ENCODE results near the gene LCOR. TPM values are rescaled to one million over a fixed set of nuclear protein-coding genes. Genes with fewer than 3 reads are reported as not detected.

Gene LCOR
- total RNA-seq, 4 donors from 2014 or later, result 29.1 to 60.9 (median 42.4) TPM

DNA sequence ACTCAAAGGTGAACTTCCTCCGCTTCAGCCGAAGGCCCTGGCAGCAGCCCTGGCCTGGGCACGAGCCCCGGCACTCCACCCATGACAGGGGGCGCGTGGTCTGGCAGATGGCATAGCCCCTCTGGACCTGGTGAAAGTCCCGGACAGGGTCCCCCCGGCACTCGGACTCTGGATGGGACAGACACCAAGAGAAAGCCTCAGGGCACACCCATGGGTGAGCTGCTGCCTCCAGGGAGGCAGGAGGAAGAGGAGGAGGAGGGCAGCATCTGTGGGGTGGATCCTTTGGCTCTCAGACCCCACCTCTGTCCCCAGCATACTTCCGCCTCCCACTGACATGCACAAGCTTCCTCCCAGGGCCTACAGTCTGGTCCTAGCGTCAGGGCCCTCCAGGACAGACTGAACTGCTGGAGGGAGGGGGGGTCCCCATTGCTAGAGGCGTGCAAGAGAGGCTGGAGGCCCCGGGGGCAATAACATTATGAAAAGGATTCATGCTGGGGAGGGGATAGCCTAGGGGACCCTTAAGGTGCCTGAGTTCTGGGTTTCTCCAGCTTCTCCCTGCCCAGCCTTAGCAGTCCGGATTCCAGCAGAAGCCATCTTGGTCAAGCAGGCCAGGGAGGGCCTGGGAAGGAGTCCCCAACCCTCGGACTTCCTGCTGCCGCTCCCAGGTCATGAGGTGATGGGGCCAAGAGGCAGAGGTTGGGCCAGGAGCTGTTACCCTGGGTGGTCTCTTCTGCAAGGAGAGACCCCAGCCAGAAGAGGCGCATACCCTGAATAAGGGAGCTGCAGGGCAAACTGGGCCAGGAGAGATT lies 169.3 kb downstream of the LCOR start:
- DNase-seq, result no peak
- no peaks in the 10 kb centered on the region for H3K9me3 ChIP-seq
- no peaks in the 10 kb centered on the region for H3K27me3 ChIP-seq
- intact Hi-C loops (cut with DNase I), result no loop called here
- H3K36me3 ChIP-seq, result no peaks in the 10 kb centered on the region
- 94 to 98% methylated on average over 6 to 17 of the region's 17 CpGs for WGBS, 2 donors
- no peak overlapping the region for H3K4me3 ChIP-seq (replicated peaks in 1 of 3)
- no peak overlapping the region for H3K27ac ChIP-seq
- H3K4me1 ChIP-seq, result no peaks in the 10 kb centered on the region
- TF ChIP-seq POLR2A (IDR thresholded peaks at IDR 0.05), result no peak
- TF ChIP-seq, protein P1, sequence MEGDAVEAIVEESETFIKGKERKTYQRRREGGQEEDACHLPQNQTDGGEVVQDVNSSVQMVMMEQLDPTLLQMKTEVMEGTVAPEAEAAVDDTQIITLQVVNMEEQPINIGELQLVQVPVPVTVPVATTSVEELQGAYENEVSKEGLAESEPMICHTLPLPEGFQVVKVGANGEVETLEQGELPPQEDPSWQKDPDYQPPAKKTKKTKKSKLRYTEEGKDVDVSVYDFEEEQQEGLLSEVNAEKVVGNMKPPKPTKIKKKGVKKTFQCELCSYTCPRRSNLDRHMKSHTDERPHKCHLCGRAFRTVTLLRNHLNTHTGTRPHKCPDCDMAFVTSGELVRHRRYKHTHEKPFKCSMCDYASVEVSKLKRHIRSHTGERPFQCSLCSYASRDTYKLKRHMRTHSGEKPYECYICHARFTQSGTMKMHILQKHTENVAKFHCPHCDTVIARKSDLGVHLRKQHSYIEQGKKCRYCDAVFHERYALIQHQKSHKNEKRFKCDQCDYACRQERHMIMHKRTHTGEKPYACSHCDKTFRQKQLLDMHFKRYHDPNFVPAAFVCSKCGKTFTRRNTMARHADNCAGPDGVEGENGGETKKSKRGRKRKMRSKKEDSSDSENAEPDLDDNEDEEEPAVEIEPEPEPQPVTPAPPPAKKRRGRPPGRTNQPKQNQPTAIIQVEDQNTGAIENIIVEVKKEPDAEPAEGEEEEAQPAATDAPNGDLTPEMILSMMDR (IDR thresholded peaks at IDR 0.05), result no peak

DNA sequence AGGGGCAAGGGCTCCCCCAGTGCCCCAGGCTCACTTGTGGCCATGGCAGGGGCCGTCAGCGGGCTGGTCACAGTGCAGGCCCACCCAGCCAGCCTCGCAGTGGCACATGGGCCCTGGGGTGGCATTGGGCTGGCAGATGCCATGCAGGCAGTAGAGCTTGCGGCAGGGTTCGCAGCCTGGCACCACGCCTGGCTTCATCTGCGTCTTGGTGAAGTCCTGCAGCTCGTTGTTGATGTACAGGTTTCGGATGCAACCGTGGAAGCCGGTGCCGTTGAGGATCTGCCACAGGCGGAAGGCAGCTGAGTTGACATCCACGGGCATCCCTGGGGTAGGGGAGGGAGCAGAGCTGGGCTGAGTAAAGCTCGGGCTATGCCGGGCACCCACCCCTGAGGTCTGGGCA lies 170.6 kb downstream of the LCOR start:
- WGBS, 2 donors, result 90 to 91% methylated on average over 12 to 15 of the region's 16 CpGs
- TF ChIP-seq POLR2A (IDR thresholded peaks at IDR 0.05), result no peak
- TF ChIP-seq, protein P1 (IDR thresholded peaks at IDR 0.05), result no peak
- DNase-seq, result no peak
- intact Hi-C loops (cut with DNase I), result no loop called here
- Histone ChIP-seq H3K27me3 (no peaks in the 10 kb centered on the region), H3K4me3 (replicated peaks in 1 of 3) (no peak overlapping the region), H3K4me1 (no peaks in the 10 kb centered on the region), H3K27ac (no peak overlapping the region), H3K9me3 (no peaks in the 10 kb centered on the region), H3K36me3 (no peaks in the 10 kb centered on the region)

DNA sequence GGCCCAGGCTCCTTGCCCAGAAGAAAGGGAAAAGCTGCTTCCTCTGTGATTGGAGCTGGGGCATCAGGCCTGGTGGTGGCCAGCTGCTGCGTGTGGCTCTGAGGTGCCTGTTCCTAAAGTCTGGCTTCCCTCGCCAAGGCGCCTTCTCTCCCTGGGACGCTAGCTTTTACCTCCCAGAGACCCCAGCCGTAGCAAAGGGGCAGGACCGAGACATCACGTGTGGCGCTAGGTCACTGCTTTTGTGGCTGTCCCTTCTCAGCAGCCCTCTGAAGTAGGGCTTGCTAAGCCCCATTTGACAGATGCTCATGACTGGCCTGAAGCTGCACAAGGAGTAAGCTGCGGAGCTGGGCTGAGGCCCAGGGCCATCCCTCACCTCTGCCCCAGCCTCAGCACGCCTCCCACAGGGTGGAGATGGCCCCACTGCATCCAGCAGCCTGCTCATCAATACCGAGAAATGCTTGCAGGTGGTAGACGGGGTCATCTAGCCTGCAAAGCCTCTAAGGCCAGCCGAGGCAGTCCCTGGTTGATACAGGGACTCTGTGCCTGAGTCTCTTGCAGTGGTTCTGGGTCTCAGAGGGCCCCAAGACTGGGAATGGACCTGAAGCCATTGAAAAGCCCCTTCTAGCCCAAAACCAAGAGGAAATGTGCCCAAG lies 171.2 kb downstream of the LCOR start:
- Histone ChIP-seq H3K27me3 (no peaks in the 10 kb centered on the region), H3K4me3 (replicated peaks in 1 of 3) (no peak overlapping the region), H3K4me1 (no peaks in the 10 kb centered on the region), H3K36me3 (no peaks in the 10 kb centered on the region), H3K9me3 (no peaks in the 10 kb centered on the region), H3K27ac (no peak overlapping the region)
- TF ChIP-seq, protein P1 (IDR thresholded peaks at IDR 0.05), result no peak
- no peak for TF ChIP-seq POLR2A (IDR thresholded peaks at IDR 0.05)
- WGBS, 2 donors, result 93 to 100% methylated on average over 7 to 11 of the region's 13 CpGs
- no peak for DNase-seq
- intact Hi-C loops (cut with DNase I), result no loop called here

DNA sequence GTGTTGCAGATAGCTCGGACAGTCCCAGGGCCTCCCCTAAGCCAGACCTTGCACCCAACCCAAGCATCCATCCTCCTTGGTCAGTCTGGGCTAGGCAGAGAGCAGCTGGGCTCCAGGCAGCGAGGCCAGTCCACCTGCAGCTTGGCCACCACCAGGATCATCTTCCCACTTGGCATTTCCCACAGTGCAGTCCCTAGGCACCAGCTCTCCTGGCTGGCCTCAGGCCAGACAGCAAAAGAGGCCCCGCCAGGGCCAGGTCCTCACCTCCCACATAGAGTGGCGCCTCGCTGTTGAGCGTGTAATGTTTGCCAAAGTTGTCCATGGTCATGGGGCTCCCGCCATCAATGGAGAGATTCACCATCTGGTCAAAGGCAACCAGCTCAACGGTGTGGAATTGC lies 171.7 kb downstream of the LCOR start:
- H3K36me3 ChIP-seq, result no peaks in the 10 kb centered on the region
- TF ChIP-seq, protein P1 (IDR thresholded peaks at IDR 0.05), result no peak
- no peak for TF ChIP-seq POLR2A (IDR thresholded peaks at IDR 0.05)
- no peak for DNase-seq
- intact Hi-C loops (cut with DNase I), result no loop called here
- H3K9me3 ChIP-seq, result no peaks in the 10 kb centered on the region
- no peak overlapping the region for H3K4me3 ChIP-seq (replicated peaks in 1 of 3)
- no peaks in the 10 kb centered on the region for H3K4me1 ChIP-seq
- WGBS, 2 donors, result 87 to 95% methylated on average over 6 to 7 of the region's 8 CpGs
- H3K27ac ChIP-seq, result no peak overlapping the region
- no peaks in the 10 kb centered on the region for H3K27me3 ChIP-seq

DNA sequence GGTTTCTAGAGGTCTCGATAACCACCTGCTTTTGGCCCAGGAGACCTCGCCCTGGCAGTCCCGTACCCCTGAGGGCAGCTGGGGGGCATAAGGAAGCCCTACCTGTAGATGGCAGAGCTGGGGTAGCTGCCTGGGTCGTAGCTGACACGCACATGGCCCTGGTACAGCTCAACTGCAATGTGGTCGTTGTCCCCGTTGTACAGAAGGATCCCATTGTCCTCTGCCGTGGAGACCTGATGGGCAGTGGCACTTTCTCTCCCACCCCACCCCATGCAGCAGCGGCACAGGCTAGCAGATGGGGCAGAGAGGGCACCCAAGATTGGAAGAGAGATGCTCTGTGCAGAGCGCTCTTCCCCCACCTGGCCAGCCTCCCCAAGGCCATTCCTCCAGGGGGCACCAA lies 172.5 kb downstream of the LCOR start:
- TF ChIP-seq, protein P1 (IDR thresholded peaks at IDR 0.05), result no peak
- TF ChIP-seq POLR2A (IDR thresholded peaks at IDR 0.05), result no peak
- no peaks in the 10 kb centered on the region for H3K9me3 ChIP-seq
- no peaks in the 10 kb centered on the region for H3K4me1 ChIP-seq
- H3K36me3 ChIP-seq, result no peaks in the 10 kb centered on the region
- intact Hi-C loops (cut with DNase I), result no loop called here
- H3K27ac ChIP-seq, result no peak overlapping the region
- 83 to 87% methylated on average over 6 to 10 of the region's 10 CpGs for WGBS, 2 donors
- no peak overlapping the region for H3K4me3 ChIP-seq (replicated peaks in 1 of 3)
- no peak for DNase-seq
- no peaks in the 10 kb centered on the region for H3K27me3 ChIP-seq

All from thyroid gland (tissue), 4 donors.